ACC112 (cell line): ENCODE data around the gene ARVCF.
A peak's percentile ranks its signal among the peaks of the same experiment; 100 is the strongest.
"Not testable (repeated sequence)": the region's sequence is repeated elsewhere in the genome, so short reads cannot be mapped to it uniquely, and the experiment has no call there.

Source experiments
- H2AFZ ChIP-seq: fragments of 200-600 bp; sonication (generic); one replicate; pipeline ENCODE4 v1.6.0; 2017; ENCODE audit warnings: antibody characterized with exemption, low read length; ENCODE audit not compliant: unreplicated experiment
- H3K27ac ChIP-seq: fragments of 200-600 bp; sonication (generic); 2 replicates; pipeline ENCODE4 v1.5.1; 2014; ENCODE audit warnings: low read depth, mild to moderate bottlenecking, antibody characterized with exemption, low read length, moderate library complexity
- H3K27me3 ChIP-seq: fragments of 200-600 bp; sonication (generic); 2 replicates; pipeline ENCODE4 v1.6.1; 2014; ENCODE audit warnings: mild to moderate bottlenecking, antibody characterized with exemption, low read length, moderate library complexity, mixed read lengths; ENCODE audit not compliant: insufficient read depth
- H3K36me3 ChIP-seq: fragments of 200-600 bp; sonication (generic); 2 replicates; pipeline ENCODE4 v1.6.1; 2016; ENCODE audit warnings: mild to moderate bottlenecking, antibody characterized with exemption, low read length, moderate library complexity, mixed read lengths; ENCODE audit not compliant: insufficient read depth
- H3K4me1 ChIP-seq: fragments of 200-600 bp; sonication (generic); one replicate; pipeline ENCODE4 v1.6.1; 2016; ENCODE audit warnings: low read length, mixed read lengths; ENCODE audit not compliant: insufficient read depth, unreplicated experiment, control insufficient read depth
- H3K4me3 ChIP-seq: fragments of 200-600 bp; sonication (generic); 2 replicates; pipeline ENCODE4 v1.5.1; 2014; ENCODE audit warnings: mild to moderate bottlenecking, low read depth, low read length
- H3K79me2 ChIP-seq: fragments of 200-600 bp; sonication (generic); one replicate; pipeline ENCODE4 v1.6.0; 2016; ENCODE audit warnings: low read length; ENCODE audit not compliant: control insufficient read depth, unreplicated experiment, insufficient read depth

ARVCF gene

DNA sequence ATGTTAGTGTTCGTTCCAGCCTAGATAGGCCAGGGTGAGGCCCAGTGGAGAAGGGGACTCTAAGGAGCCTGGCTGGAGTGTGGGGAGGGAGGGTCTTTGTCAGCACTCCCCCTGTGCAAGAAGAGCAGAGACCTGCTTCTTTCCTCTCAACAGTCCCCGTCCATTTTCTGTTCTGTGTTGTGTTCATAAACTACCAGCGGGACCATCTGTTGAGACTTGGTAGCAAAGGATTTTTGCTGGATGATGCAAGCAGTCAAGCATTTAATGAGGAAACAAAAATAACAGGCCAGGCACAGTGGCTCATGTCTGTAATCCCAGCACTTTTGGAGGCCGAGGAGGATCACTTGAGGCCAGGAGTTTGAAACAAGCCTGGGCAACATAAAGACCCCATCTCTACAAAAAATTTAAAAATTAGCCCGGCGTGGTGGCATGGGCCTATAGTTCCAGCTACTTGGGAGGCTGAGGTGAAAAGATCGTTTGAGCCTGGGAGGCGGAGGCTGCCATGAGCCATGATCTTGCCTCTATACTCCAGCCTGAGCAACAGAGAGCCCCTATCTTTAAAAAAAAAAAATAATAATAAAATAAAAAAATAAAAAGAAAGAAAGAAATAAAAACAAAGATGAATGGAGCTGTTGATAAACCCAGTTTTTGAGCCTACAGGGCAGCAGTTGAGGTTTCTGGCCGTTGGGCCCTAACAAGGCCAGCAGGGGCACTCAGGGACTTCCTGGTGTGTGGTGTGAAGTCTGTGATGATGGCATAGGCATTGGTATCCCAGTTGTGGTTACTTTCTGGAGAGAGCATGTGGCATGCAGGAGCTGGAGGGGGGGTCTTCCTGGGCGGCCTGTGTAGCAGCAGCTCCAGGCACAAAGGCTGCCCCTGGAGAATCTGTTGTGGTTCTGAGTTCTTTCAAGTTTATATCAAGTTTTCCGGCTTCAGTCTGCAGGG lies 73.3 kb downstream of the ARVCF start:
- Histone ChIP-seq H3K36me3 (no peaks in the 10 kb centered on the region), H2AFZ (peak overlapping the region; percentile 89), H3K27me3 (no peaks in the 10 kb centered on the region), H3K4me3 (peak overlapping the region; percentile 79), H3K27ac (peak overlapping the region; percentile 96), H3K79me2 (peaks cover 31% of the 10 kb centered on the region), H3K4me1 (peaks cover 17% of the 10 kb centered on the region)

DNA sequence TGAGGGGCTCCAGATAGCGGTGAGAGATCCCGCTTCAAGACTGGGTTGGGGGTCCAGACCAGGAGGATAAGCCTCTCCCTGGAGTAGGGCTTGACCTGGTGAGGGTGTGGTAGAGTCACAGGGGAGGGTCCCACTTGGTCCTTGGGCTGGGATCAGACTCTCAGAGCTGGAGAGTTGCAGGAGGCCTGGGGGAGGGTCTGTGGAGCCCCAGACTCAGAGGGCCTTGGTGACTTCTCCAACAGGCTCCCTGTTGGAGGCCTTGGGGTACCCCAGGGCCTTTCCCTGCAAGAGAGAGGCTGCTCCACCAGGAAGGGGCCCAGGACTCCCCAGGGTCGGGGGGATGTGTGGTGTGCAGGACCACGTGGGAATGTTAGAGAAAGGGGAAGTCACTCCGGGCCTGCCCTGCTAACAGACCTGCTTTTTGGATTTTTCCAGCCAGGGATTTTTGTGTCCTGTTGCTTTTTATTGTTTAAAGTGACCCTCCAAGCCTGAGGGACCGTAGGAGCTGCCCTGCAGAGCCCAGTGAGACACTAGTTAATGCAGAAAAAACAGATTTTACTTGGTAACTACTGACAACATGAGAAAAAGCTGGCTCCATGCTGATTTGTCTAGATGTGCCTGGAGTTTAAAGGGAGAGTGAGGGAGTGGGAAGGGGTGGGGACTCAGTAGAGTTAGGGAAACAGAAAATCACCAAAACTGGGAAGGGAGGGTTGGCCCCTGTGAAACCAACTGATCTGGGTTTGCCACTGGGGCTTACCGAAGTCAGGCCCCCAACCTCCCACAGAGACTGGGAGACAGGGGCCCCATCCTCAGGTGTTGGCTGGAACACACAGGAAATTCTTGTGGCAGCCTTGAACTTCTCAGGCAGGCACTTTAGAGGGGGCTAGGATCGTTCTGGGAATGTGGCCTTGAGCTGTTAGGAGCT lies 74.2 kb downstream of the ARVCF start:
- H3K27me3 ChIP-seq: no peaks in the 10 kb centered on the region
- no peaks in the 10 kb centered on the region for H3K36me3 ChIP-seq
- H2AFZ ChIP-seq: peak overlapping the region; percentile 89
- peaks cover 31% of the 10 kb centered on the region for H3K79me2 ChIP-seq
- peak overlapping the region; percentile 79 for H3K4me3 ChIP-seq
- H3K27ac ChIP-seq: peak overlapping the region; percentile 96
- H3K4me1 ChIP-seq: peaks cover 15% of the 10 kb centered on the region

DNA sequence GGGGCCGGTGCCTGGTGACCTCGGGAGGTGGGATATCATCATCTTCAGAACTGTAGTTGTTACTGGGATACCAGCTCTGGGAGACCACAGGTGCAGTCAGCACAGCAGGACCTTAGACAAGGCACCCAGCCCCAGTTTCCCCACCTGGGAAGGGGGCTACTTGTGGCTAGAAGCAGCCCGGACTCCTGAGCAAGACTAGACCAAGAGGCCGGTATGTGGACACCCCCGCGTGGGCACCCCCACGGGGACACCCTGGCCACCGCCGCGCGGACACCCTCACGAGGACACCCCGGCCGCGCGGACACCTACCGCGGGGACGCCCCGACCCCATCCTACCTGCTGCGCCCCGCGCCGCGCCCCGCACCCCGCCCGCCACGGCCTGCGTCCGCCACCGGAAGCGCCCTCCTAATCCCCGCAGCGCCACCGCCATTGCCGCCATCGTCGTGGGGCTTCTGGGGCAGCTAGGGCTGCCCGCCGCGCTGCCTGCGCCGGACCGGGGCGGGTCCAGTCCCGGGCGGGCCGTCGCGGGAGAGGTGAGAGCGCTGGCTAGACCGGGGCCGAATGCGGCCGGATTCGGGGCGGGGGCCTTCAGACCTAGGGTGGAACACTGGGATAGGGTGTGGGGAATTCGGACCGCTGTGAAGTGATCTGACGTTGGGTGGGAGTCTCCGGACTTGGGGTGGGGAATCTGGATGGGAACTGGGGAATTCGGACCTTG lies 75.1 kb downstream of the ARVCF start, which contains the start of the genes COMT and TXNRD2:
Gene COMT, plus strand, starts transcription at position 408 of the 718 bp plus-strand sequence. CDS start 20,755 bp downstream, outside the sequence.
Gene TXNRD2, minus strand, starts transcription at position 454 of the 718 bp plus-strand sequence. Its CDS starts 15 bp downstream, at position 439.
- H3K4me1 ChIP-seq: peaks cover 13% of the 10 kb centered on the region
- no peaks in the 10 kb centered on the region for H3K36me3 ChIP-seq
- peaks cover 30% of the 10 kb centered on the region for H3K79me2 ChIP-seq
- peak within 1 kb of the TSS; percentile 79 for H3K4me3 ChIP-seq
- no peaks in the 10 kb centered on the region for H3K27me3 ChIP-seq
- H3K27ac ChIP-seq: peak within 1 kb of the TSS; percentile 96
- peak within 1 kb of the TSS; percentile 60 for H2AFZ ChIP-seq

DNA sequence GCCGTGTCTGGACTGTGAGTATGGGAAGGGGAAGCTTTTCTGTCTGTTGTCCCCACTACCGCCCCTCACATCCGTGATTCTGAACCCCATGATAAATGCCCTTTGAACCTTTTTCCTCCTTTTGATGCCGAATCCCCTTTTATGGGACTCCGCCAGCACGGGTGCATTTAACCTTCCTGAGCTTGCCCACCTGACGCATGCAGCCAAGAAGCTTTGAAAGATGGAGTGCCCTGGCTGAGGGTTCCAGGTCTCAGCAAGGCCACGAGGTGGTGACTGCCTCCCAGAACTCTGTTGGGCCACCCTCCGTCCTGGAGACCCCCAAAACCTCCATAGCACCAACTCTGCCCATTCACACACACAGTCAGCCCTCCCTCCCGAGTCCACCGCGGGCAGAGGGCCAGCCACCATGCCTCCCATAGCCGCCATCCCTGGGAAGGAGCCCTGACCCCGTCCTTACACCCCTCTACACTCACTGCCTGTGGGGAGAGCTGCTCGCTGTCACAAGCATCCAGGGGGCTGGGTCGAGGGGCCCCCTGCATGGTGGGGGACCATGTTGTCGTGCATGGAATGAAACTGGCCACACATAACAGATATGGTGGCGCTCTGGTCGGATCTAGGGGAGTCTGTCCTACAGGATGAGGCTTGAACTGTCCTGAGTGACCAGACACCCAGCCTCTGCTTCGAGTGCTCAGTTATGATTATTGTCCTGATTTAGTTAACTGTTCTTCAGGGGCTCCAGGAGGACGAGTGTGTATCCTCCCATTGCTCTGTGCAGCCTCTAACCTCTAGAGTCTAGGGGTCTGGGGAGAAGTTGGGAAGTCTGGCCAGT lies 75.9 kb downstream of the ARVCF start:
- no peaks in the 10 kb centered on the region for H3K27me3 ChIP-seq
- H3K4me1 ChIP-seq: peaks cover 13% of the 10 kb centered on the region
- H3K79me2 ChIP-seq: peaks cover 28% of the 10 kb centered on the region
- peak overlapping the region; percentile 79 for H3K4me3 ChIP-seq
- H2AFZ ChIP-seq: peak overlapping the region; percentile 60
- H3K27ac ChIP-seq: peak overlapping the region; percentile 96
- no peaks in the 10 kb centered on the region for H3K36me3 ChIP-seq

DNA sequence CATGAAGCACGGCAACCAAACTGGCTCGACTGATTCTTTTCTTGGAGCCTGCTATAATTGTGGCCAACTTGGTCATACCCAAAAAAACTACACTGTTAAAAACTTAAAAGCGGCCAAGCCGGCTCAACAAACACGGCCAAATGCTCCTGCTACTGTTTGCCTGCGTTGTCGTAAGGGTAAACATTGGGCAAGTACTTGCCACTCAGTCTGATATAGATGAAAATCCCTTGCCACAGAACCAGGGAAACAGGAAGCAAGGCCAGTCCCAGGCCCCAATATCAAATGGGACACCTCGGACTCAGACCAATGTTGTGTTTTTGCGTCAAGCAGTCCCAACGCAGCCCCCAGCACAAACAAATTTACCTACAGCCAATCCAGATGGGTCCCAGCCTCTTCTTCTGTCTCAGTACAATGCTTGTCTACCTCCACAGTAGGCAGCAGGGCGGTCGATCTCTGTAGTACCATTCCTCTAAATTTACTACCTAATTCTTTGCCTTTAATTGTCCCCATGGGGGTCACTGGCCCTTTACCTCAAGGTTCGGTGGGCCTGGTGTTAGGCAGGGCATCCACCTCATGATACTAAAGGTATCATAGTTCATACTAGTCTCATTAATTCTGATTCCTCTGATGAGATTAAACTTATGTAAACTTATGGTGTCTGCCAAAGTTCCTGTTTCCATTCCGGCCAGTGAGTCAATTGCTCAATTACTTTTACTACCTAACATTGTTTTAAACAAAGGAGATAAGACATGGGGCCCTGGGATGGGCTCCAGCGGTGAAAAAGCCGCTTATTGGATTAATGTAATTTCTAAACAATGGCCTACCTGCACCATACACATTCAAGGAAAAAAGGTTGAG lies 78.8 kb downstream of the ARVCF start:
- H3K27ac ChIP-seq: no peak overlapping the region
- no peaks in the 10 kb centered on the region for H3K27me3 ChIP-seq
- peaks cover 15% of the 10 kb centered on the region for H3K79me2 ChIP-seq
- no peak overlapping the region for H3K4me3 ChIP-seq
- H3K36me3 ChIP-seq: no peaks in the 10 kb centered on the region
- H2AFZ ChIP-seq: no peak overlapping the region
- H3K4me1 ChIP-seq: peaks cover 3% of the 10 kb centered on the region

DNA sequence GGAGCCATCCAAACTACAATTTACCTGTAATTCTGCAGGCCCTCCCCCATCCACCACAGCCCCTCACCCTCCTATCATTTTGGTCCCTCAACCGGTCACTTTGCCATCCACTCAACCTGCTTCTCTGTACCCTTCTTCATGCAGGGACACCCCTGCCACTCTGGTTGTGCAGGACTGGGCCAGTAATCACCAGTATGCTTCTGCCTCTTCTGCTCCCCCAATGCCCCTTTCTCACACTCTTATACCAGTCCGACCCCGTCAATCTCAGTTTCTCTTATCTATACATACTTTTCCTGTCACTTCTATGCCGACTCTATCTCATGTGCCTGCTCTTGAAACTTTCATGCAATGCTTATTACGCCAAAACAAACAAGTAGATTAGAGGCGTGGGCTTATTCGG lies 80.1 kb downstream of the ARVCF start:
- no peak overlapping the region for H3K27ac ChIP-seq
- no peaks in the 10 kb centered on the region for H3K27me3 ChIP-seq
- H3K79me2 ChIP-seq: peaks cover 15% of the 10 kb centered on the region
- no peaks in the 10 kb centered on the region for H3K4me1 ChIP-seq
- H2AFZ ChIP-seq: no peak overlapping the region
- H3K4me3 ChIP-seq: no peak overlapping the region
- H3K36me3 ChIP-seq: no peaks in the 10 kb centered on the region

DNA sequence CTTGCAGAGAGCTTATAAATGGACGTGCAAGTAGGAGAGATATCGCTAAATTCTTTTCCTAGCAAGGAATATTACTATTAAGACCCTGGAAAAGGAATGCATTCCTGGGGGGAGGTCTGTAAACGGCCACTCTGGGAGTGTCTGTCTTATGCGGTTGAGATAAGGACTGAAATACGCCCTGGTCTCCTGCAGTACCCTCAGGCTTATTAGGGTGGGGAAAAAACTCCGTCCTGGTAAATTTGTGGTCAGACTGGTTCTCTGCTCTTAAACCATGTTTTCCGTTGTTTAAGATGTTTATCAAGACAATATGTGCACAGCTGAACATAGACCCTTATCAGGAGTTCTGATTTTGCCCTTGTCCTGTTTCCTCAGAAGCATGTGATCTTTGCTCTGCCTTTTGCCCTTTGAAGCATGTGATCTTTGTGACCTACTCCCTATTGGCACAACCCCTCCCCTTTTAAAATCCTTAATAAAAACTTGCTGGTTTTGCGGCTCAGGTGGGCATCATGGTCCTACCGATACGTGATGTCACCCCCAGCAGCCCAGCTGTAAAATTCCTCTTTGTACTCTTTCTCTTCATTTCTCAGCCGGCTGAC lies 81.4 kb downstream of the ARVCF start:
- not testable (repeated sequence) for H3K79me2 ChIP-seq, H3K27ac ChIP-seq, H2AFZ ChIP-seq, H3K4me1 ChIP-seq, H3K27me3 ChIP-seq, H3K4me3 ChIP-seq, H3K36me3 ChIP-seq

DNA sequence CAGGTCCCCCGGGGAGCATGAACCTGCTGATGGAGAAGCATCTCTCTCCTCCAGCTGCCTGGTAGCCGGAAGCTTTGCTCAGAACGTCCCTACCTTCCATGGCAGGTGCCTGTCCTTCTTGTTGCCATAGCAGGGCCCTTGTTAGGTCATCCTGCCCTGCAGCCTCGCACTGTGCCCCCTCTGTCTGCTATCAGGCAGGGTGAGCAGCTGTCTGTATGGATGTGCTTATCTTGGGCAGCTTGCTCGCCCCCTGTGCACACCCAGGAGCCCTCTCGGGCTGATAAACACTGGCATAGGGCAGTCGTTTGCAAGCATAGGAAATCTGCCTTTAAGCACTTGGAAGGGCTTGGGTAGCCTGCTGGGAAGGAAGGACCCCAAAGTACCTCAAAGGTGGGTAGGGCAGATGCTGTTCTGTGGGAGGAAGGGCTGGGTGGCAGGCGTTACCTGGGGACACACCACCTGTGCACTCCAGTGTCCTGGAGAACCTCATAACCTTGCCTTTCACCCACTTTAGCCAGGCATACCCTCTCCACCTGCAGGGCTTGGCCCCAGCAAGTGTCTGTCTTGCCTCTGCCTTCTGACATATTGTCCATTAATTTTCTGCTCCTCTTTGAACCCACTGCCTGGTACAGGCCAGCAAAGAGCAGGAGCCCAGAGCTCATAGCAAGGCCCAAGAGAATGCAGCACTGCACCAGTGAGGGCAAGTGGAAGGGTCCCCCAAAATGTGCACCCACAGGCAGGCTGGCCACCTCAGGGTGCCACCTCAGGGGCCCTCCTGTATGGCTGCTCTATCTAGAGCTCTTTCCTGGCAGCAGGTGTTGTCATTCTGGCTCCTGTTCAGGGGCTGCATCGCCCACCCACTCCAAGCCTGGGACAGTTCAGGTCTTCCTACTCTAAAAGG lies 83.0 kb downstream of the ARVCF start:
- H3K27me3 ChIP-seq: no peaks in the 10 kb centered on the region
- H3K4me3 ChIP-seq: no peak overlapping the region

More for the DNA sequence above, 83.0 kb downstream of the ARVCF start:
- Histone ChIP-seq H3K27ac (no peak overlapping the region), H3K36me3 (no peaks in the 10 kb centered on the region), H3K79me2 (no peaks in the 10 kb centered on the region), H3K4me1 (no peaks in the 10 kb centered on the region), H2AFZ (no peak overlapping the region)
